Left renal pelvis (tissue), 4 donors: ENCODE results near the gene AMPH. TPM values are rescaled to one million over a fixed set of nuclear protein-coding genes. Genes with fewer than 3 reads are reported as not detected.

Source experiments
- DNase-seq, 4 donors: peaks; one replicate each; pipeline ENCODE4 v3.0.0-alpha.2; 2013; ENCODE audit warnings: low read depth in 4 of 4, low spot score in 3 of 4
- polyA plus RNA-seq, 4 donors: library from polyadenylated mRNA; unstranded; fragments of 120-200 nt; gene quantifications; one replicate each; pipeline ENCODE4 v1.2.1, GENCODE V29; 2013; ENCODE audit not compliant: insufficient read length in 4 of 4

The AMPH gene
- 10 to 100 TPM; 15.3 to 18.8 (median 17.3) TPM for polyA plus RNA-seq

GRCh38 chr7:38630720-38631673, at the start of gene AMPH:
Gene AMPH, minus strand, starts transcription at chr7:38631373. Its CDS starts 22 bp downstream, at chr7:38631351.
- peak in 3 of 4 donors; percentile 29 to 41 (median 41) for DNase-seq

- DNase-seq, result no peak
These were observed 48.2 kb upstream of the AMPH start for GRCh38 chr7:38679419-38679818.

GRCh38 chr7:38678698-38679054, 47.5 kb upstream of the AMPH start:
- DNase-seq, result no peak

- DNase-seq, result no peak
These were observed 47.0 kb upstream of the AMPH start for GRCh38 chr7:38677981-38678697.

- no peak for DNase-seq
These were observed 44.4 kb upstream of the AMPH start for GRCh38 chr7:38675494-38676106.

- no peak for DNase-seq
These were observed 43.3 kb upstream of the AMPH start for GRCh38 chr7:38674513-38674912.

GRCh38 chr7:38673795-38674194, 42.6 kb upstream of the AMPH start:
- DNase-seq, result no peak

GRCh38 chr7:38671911-38672905, 41.0 kb upstream of the AMPH start:
- no peak for DNase-seq

- no peak for DNase-seq
These were observed 38.9 kb upstream of the AMPH start for GRCh38 chr7:38669965-38670520.

- DNase-seq, result no peak
These were observed 33.8 kb upstream of the AMPH start for GRCh38 chr7:38664972-38665371.

GRCh38 chr7:38660427-38661099, 29.4 kb upstream of the AMPH start:
- DNase-seq, result no peak

GRCh38 chr7:38659931-38660330, 28.8 kb upstream of the AMPH start:
- DNase-seq, result no peak

- DNase-seq, result no peak
These were observed 27.7 kb upstream of the AMPH start for GRCh38 chr7:38658921-38659320.

- no peak for DNase-seq
These were observed 25.8 kb upstream of the AMPH start for GRCh38 chr7:38656968-38657367.

GRCh38 chr7:38655833-38656774, 24.9 kb upstream of the AMPH start:
- no peak for DNase-seq

- DNase-seq, result no peak
These were observed 6.8 kb upstream of the AMPH start for GRCh38 chr7:38637957-38638356.

GRCh38 chr7:38632411-38632810, 1.2 kb upstream of the AMPH start:
- DNase-seq, result no peak
